Large intestine (tissue), 12 donors: Measurements from ENCODE around the gene DERL2. TPM values are rescaled to one million over a fixed set of nuclear protein-coding genes. Genes with fewer than 3 reads are reported as not detected.

Experiments used
- DNase-seq, 2 donors: peaks; one replicate each; pipeline versions ENCODE4 v3.0.0 to v3.0.0-alpha.2; 2013
- H3K27ac ChIP-seq: one replicate; pipeline ENCODE4 v1.5.1; 2013; ENCODE audit warnings: low read length
- H3K27me3 ChIP-seq: 2 replicates; pipeline ENCODE4 v1.6.1; 2013; ENCODE audit warnings: low read length; ENCODE audit not compliant: control insufficient read depth, insufficient read depth
- H3K36me3 ChIP-seq: 2 replicates; pipeline ENCODE4 v1.6.1; 2013; ENCODE audit warnings: low read length; ENCODE audit not compliant: control insufficient read depth, insufficient read depth
- H3K4me1 ChIP-seq: one replicate; pipeline ENCODE4 v1.6.1; 2013; ENCODE audit warnings: low read length; ENCODE audit not compliant: control insufficient read depth, insufficient read depth
- H3K4me3 ChIP-seq: one replicate; pipeline ENCODE4 v1.5.1; 2013; ENCODE audit warnings: low read length
- H3K9me3 ChIP-seq: one replicate; pipeline ENCODE4 v1.6.1; 2013; ENCODE audit warnings: mild to moderate bottlenecking, low read depth, low read length, moderate library complexity; ENCODE audit not compliant: control insufficient read depth
- WGBS: methylation state at CpG from one replicate; pipeline ENCODE4 v1.1.5; 2013; ENCODE audit warnings: low lambda C conversion rate; ENCODE audit not compliant: insufficient coverage; 5-methylcytosine and 5-hydroxymethylcytosine counted together
- long read RNA-seq, 11 donors: transcript quantifications; one replicate each; lab custom pipeline, GENCODE V29; 2026
- polyA plus RNA-seq: library from polyadenylated mRNA; unstranded; fragments of 120-200 nt; gene quantifications from one replicate; pipeline ENCODE4 v1.2.1, GENCODE V29; 2013

DERL2 gene
- 65.4 TPM for polyA plus RNA-seq
- long read RNA-seq, donor 1, full-length matches to known transcripts, result 16 of 16 reads
- long read RNA-seq, donor 1, partial matches to known transcripts, result 0 of 16 reads
- long read RNA-seq, donor 1, other reads (novel, unspliced or antisense), result 0 of 16 reads
- long read RNA-seq, donor 2, full-length matches to known transcripts, result 30 of 35 reads
- long read RNA-seq, donor 2, partial matches to known transcripts, result 5 of 35 reads
- long read RNA-seq, donor 2, other reads (novel, unspliced or antisense), result 0 of 35 reads
- long read RNA-seq, donor 3, result 0 reads
- long read RNA-seq, donor 4, partial matches to known transcripts, result 0 of 1 reads
- long read RNA-seq, donor 4, other reads (novel, unspliced or antisense), result 0 of 1 reads
- long read RNA-seq, donor 5, full-length matches to known transcripts, result 22 of 22 reads
- long read RNA-seq, donor 5, partial matches to known transcripts, result 0 of 22 reads
- long read RNA-seq, donor 5, other reads (novel, unspliced or antisense), result 0 of 22 reads
- long read RNA-seq, donor 6, full-length matches to known transcripts, result 23 of 23 reads
- long read RNA-seq, donor 6, partial matches to known transcripts, result 0 of 23 reads
- long read RNA-seq, donor 6, other reads (novel, unspliced or antisense), result 0 of 23 reads
- long read RNA-seq, donor 7, full-length matches to known transcripts, result 15 of 15 reads
- long read RNA-seq, donor 7, partial matches to known transcripts, result 0 of 15 reads
- long read RNA-seq, donor 7, other reads (novel, unspliced or antisense), result 0 of 15 reads
- long read RNA-seq, donor 8, full-length matches to known transcripts, result 34 of 45 reads
- long read RNA-seq, donor 8, partial matches to known transcripts, result 11 of 45 reads
- long read RNA-seq, donor 8, other reads (novel, unspliced or antisense), result 0 of 45 reads
- long read RNA-seq, donor 9, full-length matches to known transcripts, result 44 of 50 reads
- long read RNA-seq, donor 9, partial matches to known transcripts, result 6 of 50 reads
- long read RNA-seq, donor 9, other reads (novel, unspliced or antisense), result 0 of 50 reads
- long read RNA-seq, donor 10, full-length matches to known transcripts, result 37 of 37 reads
- long read RNA-seq, donor 10, partial matches to known transcripts, result 0 of 37 reads
- long read RNA-seq, donor 10, other reads (novel, unspliced or antisense), result 0 of 37 reads
- long read RNA-seq, donor 11, full-length matches to known transcripts, result 16 of 16 reads
- long read RNA-seq, donor 11, partial matches to known transcripts, result 0 of 16 reads
- long read RNA-seq, donor 11, other reads (novel, unspliced or antisense), result 0 of 16 reads

- DNase-seq, result no peak
- peak within 1 kb of the TSS; percentile 97 for H3K27ac ChIP-seq
- peaks cover 6% of the 10 kb centered on the region for H3K4me1 ChIP-seq
- H3K4me3 ChIP-seq, result peak within 1 kb of the TSS; percentile 99
- peaks cover 40% of the 10 kb centered on the region for H3K36me3 ChIP-seq
- no peaks in the 10 kb centered on the region for H3K9me3 ChIP-seq
- H3K27me3 ChIP-seq, result no peaks in the 10 kb centered on the region
- WGBS, result 20% methylated on average over 3 of the region's 29 CpGs
Observed at GRCh38 chr17:5485270-5486205, at the start of gene DERL2. TSS of gene DERL2 (minus strand) at chr17:5486178. CDS start at chr17:5486161, 17 bp downstream.

- no CpG with 5 or more reads among the region's 2 CpGs for WGBS
- Histone ChIP-seq H3K36me3 (no peaks in the 10 kb centered on the region), H3K27me3 (no peaks in the 10 kb centered on the region), H3K4me3 (no peak overlapping the region), H3K27ac (no peak overlapping the region), H3K9me3 (no peaks in the 10 kb centered on the region), H3K4me1 (no peaks in the 10 kb centered on the region)
- DNase-seq, result no peak
Observed at GRCh38 chr17:5535436-5535835, 49.5 kb upstream of the DERL2 start.

GRCh38 chr17:5533486-5534315, 47.7 kb upstream of the DERL2 start:
- no peaks in the 10 kb centered on the region for H3K36me3 ChIP-seq
- WGBS, result no CpG with 5 or more reads among the region's 18 CpGs

GRCh38 chr17:5532581-5532980, 46.6 kb upstream of the DERL2 start:
- H3K4me3 ChIP-seq, result no peak overlapping the region
- no peaks in the 10 kb centered on the region for H3K27me3 ChIP-seq
- H3K27ac ChIP-seq, result no peak overlapping the region
- no peaks in the 10 kb centered on the region for H3K36me3 ChIP-seq
- no peaks in the 10 kb centered on the region for H3K4me1 ChIP-seq
- H3K9me3 ChIP-seq, result no peaks in the 10 kb centered on the region
- WGBS, result no CpG with 5 or more reads among the region's 8 CpGs
- no peak for DNase-seq

More at GRCh38 chr17:5533486-5534315, 47.7 kb upstream of the DERL2 start:
- H3K27me3 ChIP-seq, result no peaks in the 10 kb centered on the region
- no peak overlapping the region for H3K27ac ChIP-seq
- H3K4me3 ChIP-seq, result no peak overlapping the region
- no peaks in the 10 kb centered on the region for H3K9me3 ChIP-seq
- DNase-seq, result no peak
- no peaks in the 10 kb centered on the region for H3K4me1 ChIP-seq

GRCh38 chr17:5531085-5531418, 45.1 kb upstream of the DERL2 start:
- H3K4me3 ChIP-seq, result no peak overlapping the region
- WGBS, result 94% methylated on average over 2 of the region's 4 CpGs
- no peaks in the 10 kb centered on the region for H3K4me1 ChIP-seq
- H3K36me3 ChIP-seq, result no peaks in the 10 kb centered on the region
- H3K9me3 ChIP-seq, result no peaks in the 10 kb centered on the region
- DNase-seq, result no peak
- no peak overlapping the region for H3K27ac ChIP-seq
- H3K27me3 ChIP-seq, result no peaks in the 10 kb centered on the region

- no peak overlapping the region for H3K4me3 ChIP-seq
- no peaks in the 10 kb centered on the region for H3K4me1 ChIP-seq
- no CpG with 5 or more reads among the region's 12 CpGs for WGBS
- H3K27me3 ChIP-seq, result no peaks in the 10 kb centered on the region
- no peaks in the 10 kb centered on the region for H3K36me3 ChIP-seq
- no peak for DNase-seq
- H3K27ac ChIP-seq, result no peak overlapping the region
- no peaks in the 10 kb centered on the region for H3K9me3 ChIP-seq
Observed at GRCh38 chr17:5530265-5531084, 44.5 kb upstream of the DERL2 start.

GRCh38 chr17:5527601-5528250, 41.7 kb upstream of the DERL2 start:
- Histone ChIP-seq H3K4me1 (no peaks in the 10 kb centered on the region), H3K4me3 (no peak overlapping the region), H3K27ac (no peak overlapping the region), H3K9me3 (no peaks in the 10 kb centered on the region), H3K27me3 (no peaks in the 10 kb centered on the region), H3K36me3 (no peaks in the 10 kb centered on the region)
- no peak for DNase-seq
- WGBS, result no CpG with 5 or more reads among the region's 9 CpGs

GRCh38 chr17:5526821-5527598, 41.0 kb upstream of the DERL2 start:
- WGBS, result no CpG with 5 or more reads among the region's 14 CpGs
- no peaks in the 10 kb centered on the region for H3K36me3 ChIP-seq
- peak; percentile 32 to 56 for DNase-seq

More at GRCh38 chr17:5526821-5527598, 41.0 kb upstream of the DERL2 start:
- no peaks in the 10 kb centered on the region for H3K27me3 ChIP-seq
- H3K27ac ChIP-seq, result peak overlapping the region; percentile 23
- H3K9me3 ChIP-seq, result no peaks in the 10 kb centered on the region
- no peak overlapping the region for H3K4me3 ChIP-seq
- H3K4me1 ChIP-seq, result no peaks in the 10 kb centered on the region
